HepG2 (cell line): ENCODE measurements around the gene RYK. TPM values are rescaled to one million over a fixed set of nuclear protein-coding genes. Genes with fewer than 3 reads are reported as not detected.

Source experiments
- ARNT2 ChIP-seq: sonication (generic); formaldehyde crosslinking; IDR thresholded peaks from 2 replicates; pipeline ENCODE4 v1.8.0; 2022; ENCODE audit warnings: mild to moderate bottlenecking, low read depth, missing genetic modification reagents, moderate library complexity
- ATRX ChIP-seq: sonication (generic); formaldehyde crosslinking; IDR thresholded peaks from 2 replicates; pipeline ENCODE4 v1.4.0; 2020; ENCODE audit warnings: missing genetic modification reagents, borderline replicate concordance
- BCL6 ChIP-seq: IDR thresholded peaks from 2 replicates; pipeline ENCODE4 v1.6.1; 2016; ENCODE audit warnings: missing genetic modification reagents, missing compliant biosample characterization
- ELF4 ChIP-seq: sonication (generic); formaldehyde crosslinking; IDR thresholded peaks from 2 replicates; pipeline ENCODE4 v1.5.0; 2020; ENCODE audit warnings: missing genetic modification reagents, mild to moderate bottlenecking, moderate library complexity, borderline replicate concordance
- FLYWCH1 ChIP-seq: sonication (generic); formaldehyde crosslinking; IDR thresholded peaks from 2 replicates; pipeline ENCODE4 v1.8.1; 2023; ENCODE audit warnings: mild to moderate bottlenecking, missing genetic modification reagents
- HNRNPK ChIP-seq: fragments of 200-400 bp; formaldehyde crosslinking; IDR thresholded peaks from 2 replicates; pipeline ENCODE4 v1.6.1; 2018; ENCODE audit warnings: low read length, low read depth, moderate library complexity, mild to moderate bottlenecking; ENCODE audit not compliant: poor library complexity, severe bottlenecking
- SALL1 ChIP-seq: sonication (generic); formaldehyde crosslinking; IDR thresholded peaks from 2 replicates; pipeline ENCODE4 v1.8.0; 2022; ENCODE audit warnings: mild to moderate bottlenecking, missing genetic modification reagents
- TFDP1 ChIP-seq: IDR thresholded peaks from 2 replicates; pipeline ENCODE4 v1.6.1; 2016; ENCODE audit warnings: missing compliant biosample characterization, missing genetic modification reagents, borderline replicate concordance
- ZBTB10 ChIP-seq: sonication (generic); formaldehyde crosslinking; IDR thresholded peaks from 2 replicates; pipeline ENCODE4 v1.4.0; 2020; ENCODE audit warnings: missing genetic modification reagents, borderline replicate concordance
- ZBTB40 ChIP-seq, 2 experiments: fragments of 450-650 bp in 1 of 2; sonication (generic) in 1 of 2; formaldehyde crosslinking in 1 of 2; IDR thresholded peaks; 2 replicates each; pipeline versions ENCODE4 v1.6.1 to v1.8.0; 2016 to 2022; ENCODE audit warnings: antibody characterized with exemption in 1 of 2, mild to moderate bottlenecking in 1 of 2, missing genetic modification reagents in 1 of 2
- ZNF34 ChIP-seq: sonication (generic); formaldehyde crosslinking; IDR thresholded peaks from 2 replicates; pipeline ENCODE4 v1.4.0; 2020; ENCODE audit warnings: mild to moderate bottlenecking, missing genetic modification reagents, borderline replicate concordance
- ZNF446 ChIP-seq: sonication (generic); formaldehyde crosslinking; IDR thresholded peaks from 2 replicates; pipeline ENCODE4 v1.5.0; 2020; ENCODE audit warnings: mild to moderate bottlenecking, missing genetic modification reagents
- ZNF614 ChIP-seq: IDR thresholded peaks from 2 replicates; pipeline ENCODE4 v1.6.1; 2018; ENCODE audit warnings: missing biosample characterization, missing genetic modification reagents, inconsistent platforms, borderline replicate concordance
- polyA plus RNA-seq, 8 experiments: library from polyadenylated mRNA; depleted of rRNA in 3 of 8; stranded (reverse) in 7 of 8; unstranded in 1 of 8; fragments of >200 nt; fragmentation: Illumina TruSeq in 4 of 8; extraction: Trizol in 4 of 8; gene quantifications; 2 replicates each; pipeline versions ENCODE4 v1.2.1 to v1.2.3, GENCODE V29; 2011 to 2016; ENCODE audit warnings: low read depth in 4 of 8, missing spikeins in 1 of 8, mixed read lengths in 1 of 8; ENCODE audit not compliant: insufficient read depth in 1 of 8
- total RNA-seq, 5 experiments: library from RNA; depleted of rRNA; stranded (reverse); fragments of >200 nt; fragmentation: Illumina TruSeq; extraction: Trizol; gene quantifications; 2 replicates each; pipeline ENCODE4 v1.2.3, GENCODE V29; 2016; ENCODE audit warnings: low read depth in 1 of 5

The RYK gene
- total and polyA plus RNA-seq, 2 of the 13 experiments (the other 11 are each of a cell fraction or from before 2014, with no cell fraction given), result 35.0 to 66.2 TPM

GRCh38 chr3:134250717-134251220 lies at the start of gene RYK (continued):
- TF ChIP-seq ARNT2 (CRISPR knock-in tag) (0 out of 2 replicates have a peak, but pooled peaks have one; percentile 31), TFDP1 (CRISPR knock-in tag) (peak; percentile 77; the same call in 1 of the 2 replicates), ATRX (CRISPR knock-in tag) (no peak), BCL6 (CRISPR knock-in tag) (no peak), SALL1 (peak; percentile 75), ZBTB40 (IDR thresholded peaks at IDR 0.05) (no peak), ZBTB40 (CRISPR knock-in tag; IDR thresholded peaks at IDR 0.05) (no peak), ZNF446 (CRISPR knock-in tag) (no peak), ZNF34 (peak; percentile 57; the same call in 1 of the 2 replicates), FLYWCH1 (CRISPR knock-in tag) (no peak), ZBTB10 (CRISPR knock-in tag) (no peak), HNRNPK (no peak), ZNF614 (CRISPR knock-in tag) (peak; percentile 46; the same call in 1 of the 2 replicates), ELF4 (no peak)
